Measurements from ENCODE around the gene PRSS16. TPM values are rescaled to one million over a fixed set of nuclear protein-coding genes. Genes with fewer than 3 reads are reported as not detected.

Gene PRSS16
- total and polyA plus RNA-seq, 2 donors (not counting 3 experiments of a cell fraction or from before 2014, with no cell fraction given) = not detected

GRCh38 chr6:27254566-27254965 is 7.1 kb downstream of the PRSS16 start:
- FAIRE-seq = no peak
- intact Hi-C loops (cut with micrococcal nuclease) = no loop called here
- H3K9ac ChIP-seq (replicated peaks; ENCODE audit: extremely low read depth, insufficient read depth, low read length) = no peak overlapping the region

More at GRCh38 chr6:27254566-27254965, 7.1 kb downstream of the PRSS16 start:
- Histone ChIP-seq H3K9me3 (replicated peaks; ENCODE audit: control insufficient read depth, insufficient read depth, low read length) (no peaks in the 10 kb centered on the region), H3K27me3 (ENCODE audit: control insufficient read depth in 2 of 2, insufficient read depth in 2 of 2, low read length in 2 of 2) (peaks cover 25 to 36% of the 10 kb centered on the region in 2 experiments), H3K36me3 (ENCODE audit: control insufficient read depth in 2 of 2, extremely low read depth in 1 of 2, insufficient read depth in 2 of 2, low read length in 2 of 2) (no peaks in the 10 kb centered on the region), H3K4me3 (replicated peaks in 1 of 3; ENCODE audit: insufficient read depth in 1 of 3, low read depth in 1 of 3, low read length in 3 of 3) (no peak overlapping the region), H3K27ac (ENCODE audit: insufficient read depth, low read depth, low read length) (no peak overlapping the region), H3K9me1 (replicated peaks; ENCODE audit: control insufficient read depth, extremely low read depth, insufficient read depth, low read length) (peaks cover 3% of the 10 kb centered on the region), H3K4me1 (ENCODE audit: control insufficient read depth, extremely low read depth, insufficient read depth, low read length) (peaks cover 5% of the 10 kb centered on the region), H4K20me1 (replicated peaks; ENCODE audit: control insufficient read depth, extremely low read depth, insufficient read depth, low read length) (no peaks in the 10 kb centered on the region), H3K79me2 (ENCODE audit: control insufficient read depth, insufficient read depth, low read length) (no peaks in the 10 kb centered on the region), H3K4me2 (ENCODE audit: insufficient read depth, low read length) (no peak overlapping the region), H2AFZ (ENCODE audit: low read depth, low read length) (no peak overlapping the region)
- no peak for TF ChIP-seq JUN (IDR thresholded peaks at IDR 0.05; ENCODE audit: borderline replicate concordance, insufficient read depth, insufficient read length, low read depth)
- TF ChIP-seq, protein P1, sequence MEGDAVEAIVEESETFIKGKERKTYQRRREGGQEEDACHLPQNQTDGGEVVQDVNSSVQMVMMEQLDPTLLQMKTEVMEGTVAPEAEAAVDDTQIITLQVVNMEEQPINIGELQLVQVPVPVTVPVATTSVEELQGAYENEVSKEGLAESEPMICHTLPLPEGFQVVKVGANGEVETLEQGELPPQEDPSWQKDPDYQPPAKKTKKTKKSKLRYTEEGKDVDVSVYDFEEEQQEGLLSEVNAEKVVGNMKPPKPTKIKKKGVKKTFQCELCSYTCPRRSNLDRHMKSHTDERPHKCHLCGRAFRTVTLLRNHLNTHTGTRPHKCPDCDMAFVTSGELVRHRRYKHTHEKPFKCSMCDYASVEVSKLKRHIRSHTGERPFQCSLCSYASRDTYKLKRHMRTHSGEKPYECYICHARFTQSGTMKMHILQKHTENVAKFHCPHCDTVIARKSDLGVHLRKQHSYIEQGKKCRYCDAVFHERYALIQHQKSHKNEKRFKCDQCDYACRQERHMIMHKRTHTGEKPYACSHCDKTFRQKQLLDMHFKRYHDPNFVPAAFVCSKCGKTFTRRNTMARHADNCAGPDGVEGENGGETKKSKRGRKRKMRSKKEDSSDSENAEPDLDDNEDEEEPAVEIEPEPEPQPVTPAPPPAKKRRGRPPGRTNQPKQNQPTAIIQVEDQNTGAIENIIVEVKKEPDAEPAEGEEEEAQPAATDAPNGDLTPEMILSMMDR (IDR thresholded peaks at IDR 0.05; ENCODE audit: extremely low read depth in 1 of 2, insufficient read depth in 1 of 2, low read depth in 1 of 2, low read length in 2 of 2) = no peak
- TF ChIP-seq POLR2AphosphoS5 (IDR thresholded peaks at IDR 0.05; ENCODE audit: insufficient read depth, low read depth, low read length) = no peak
- TF ChIP-seq, protein P2, sequence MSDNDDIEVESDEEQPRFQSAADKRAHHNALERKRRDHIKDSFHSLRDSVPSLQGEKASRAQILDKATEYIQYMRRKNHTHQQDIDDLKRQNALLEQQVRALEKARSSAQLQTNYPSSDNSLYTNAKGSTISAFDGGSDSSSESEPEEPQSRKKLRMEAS (IDR thresholded peaks at IDR 0.05; ENCODE audit: insufficient read depth, insufficient read length) = no peak
- TF ChIP-seq MYC (IDR thresholded peaks at IDR 0.05; ENCODE audit: low read depth, low read length) = no peak
- no peak for TF ChIP-seq FOS (IDR thresholded peaks at IDR 0.05; ENCODE audit: borderline replicate concordance, insufficient read depth, low read length)
- no peak for TF ChIP-seq EZH2 (IDR thresholded peaks at IDR 0.05; ENCODE audit: borderline replicate concordance, low read depth, low read length, severe bottlenecking)
- TF ChIP-seq GATA2 (IDR thresholded peaks at IDR 0.05; ENCODE audit: insufficient read depth, insufficient read length, low read depth, low read length) = no peak
- TF ChIP-seq POLR2A (IDR thresholded peaks at IDR 0.05; ENCODE audit: low read depth, low read length) = no peak
- ChIA-PET CTCF (no interaction called here), POLR2A (no interaction called here)
- no peak for DNase-seq (ENCODE audit: low read depth, low spot score)
- BruUV-seq (replicated peaks) = no TSS peak
- dilution Hi-C loops (cut with MboI; ENCODE audit: extremely low pct_ligation_motif_present, low sequenced_read_pairs) = no loop called here

Measured in endothelial cell of umbilical vein (primary cell).